ENCODE measurements around the gene ARHGEF18.

Gene ARHGEF18

GRCh38 chr19:7386769-7387168 is 38.0 kb downstream of the ARHGEF18 start:
- ATAC-seq, result no peak
- TF ChIP-seq SNAI2 (CRISPR knock-in tag; IDR thresholded peaks at IDR 0.05), result no peak
- no peak for TF ChIP-seq ARNTL (CRISPR knock-in tag; IDR thresholded peaks at IDR 0.05; ENCODE audit: borderline replicate concordance, low read depth)
- TF ChIP-seq CSDC2 (CRISPR knock-in tag; IDR thresholded peaks at IDR 0.05), result no peak
- no peak for TF ChIP-seq ZNF70 (CRISPR knock-in tag; IDR thresholded peaks at IDR 0.05)
- no peak for TF ChIP-seq ZNF565 (CRISPR knock-in tag; conservative IDR thresholded peaks at IDR 0.05; ENCODE audit: low read depth)
- no peak for TF ChIP-seq GLIS3 (CRISPR knock-in tag; IDR thresholded peaks at IDR 0.05)
- no peak for TF ChIP-seq RARB (CRISPR knock-in tag; IDR thresholded peaks at IDR 0.05)
- no peak for TF ChIP-seq POU6F1 (CRISPR knock-in tag; IDR thresholded peaks at IDR 0.05; ENCODE audit: borderline replicate concordance, low read depth)
- TF ChIP-seq, protein P1, sequence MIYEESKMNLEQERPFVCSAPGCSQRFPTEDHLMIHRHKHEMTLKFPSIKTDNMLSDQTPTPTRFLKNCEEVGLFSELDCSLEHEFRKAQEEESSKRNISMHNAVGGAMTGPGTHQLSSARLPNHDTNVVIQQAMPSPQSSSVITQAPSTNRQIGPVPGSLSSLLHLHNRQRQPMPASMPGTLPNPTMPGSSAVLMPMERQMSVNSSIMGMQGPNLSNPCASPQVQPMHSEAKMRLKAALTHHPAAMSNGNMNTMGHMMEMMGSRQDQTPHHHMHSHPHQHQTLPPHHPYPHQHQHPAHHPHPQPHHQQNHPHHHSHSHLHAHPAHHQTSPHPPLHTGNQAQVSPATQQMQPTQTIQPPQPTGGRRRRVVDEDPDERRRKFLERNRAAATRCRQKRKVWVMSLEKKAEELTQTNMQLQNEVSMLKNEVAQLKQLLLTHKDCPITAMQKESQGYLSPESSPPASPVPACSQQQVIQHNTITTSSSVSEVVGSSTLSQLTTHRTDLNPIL (CRISPR knock-in tag; IDR thresholded peaks at IDR 0.05; ENCODE audit: low read depth), result no peak
- TF ChIP-seq, protein P2, sequence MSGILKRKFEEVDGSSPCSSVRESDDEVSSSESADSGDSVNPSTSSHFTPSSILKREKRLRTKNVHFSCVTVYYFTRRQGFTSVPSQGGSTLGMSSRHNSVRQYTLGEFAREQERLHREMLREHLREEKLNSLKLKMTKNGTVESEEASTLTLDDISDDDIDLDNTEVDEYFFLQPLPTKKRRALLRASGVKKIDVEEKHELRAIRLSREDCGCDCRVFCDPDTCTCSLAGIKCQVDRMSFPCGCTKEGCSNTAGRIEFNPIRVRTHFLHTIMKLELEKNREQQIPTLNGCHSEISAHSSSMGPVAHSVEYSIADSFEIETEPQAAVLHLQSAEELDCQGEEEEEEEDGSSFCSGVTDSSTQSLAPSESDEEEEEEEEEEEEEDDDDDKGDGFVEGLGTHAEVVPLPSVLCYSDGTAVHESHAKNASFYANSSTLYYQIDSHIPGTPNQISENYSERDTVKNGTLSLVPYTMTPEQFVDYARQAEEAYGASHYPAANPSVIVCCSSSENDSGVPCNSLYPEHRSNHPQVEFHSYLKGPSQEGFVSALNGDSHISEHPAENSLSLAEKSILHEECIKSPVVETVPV (CRISPR knock-in tag; IDR thresholded peaks at IDR 0.05), result no peak
- TF ChIP-seq, protein P3, sequence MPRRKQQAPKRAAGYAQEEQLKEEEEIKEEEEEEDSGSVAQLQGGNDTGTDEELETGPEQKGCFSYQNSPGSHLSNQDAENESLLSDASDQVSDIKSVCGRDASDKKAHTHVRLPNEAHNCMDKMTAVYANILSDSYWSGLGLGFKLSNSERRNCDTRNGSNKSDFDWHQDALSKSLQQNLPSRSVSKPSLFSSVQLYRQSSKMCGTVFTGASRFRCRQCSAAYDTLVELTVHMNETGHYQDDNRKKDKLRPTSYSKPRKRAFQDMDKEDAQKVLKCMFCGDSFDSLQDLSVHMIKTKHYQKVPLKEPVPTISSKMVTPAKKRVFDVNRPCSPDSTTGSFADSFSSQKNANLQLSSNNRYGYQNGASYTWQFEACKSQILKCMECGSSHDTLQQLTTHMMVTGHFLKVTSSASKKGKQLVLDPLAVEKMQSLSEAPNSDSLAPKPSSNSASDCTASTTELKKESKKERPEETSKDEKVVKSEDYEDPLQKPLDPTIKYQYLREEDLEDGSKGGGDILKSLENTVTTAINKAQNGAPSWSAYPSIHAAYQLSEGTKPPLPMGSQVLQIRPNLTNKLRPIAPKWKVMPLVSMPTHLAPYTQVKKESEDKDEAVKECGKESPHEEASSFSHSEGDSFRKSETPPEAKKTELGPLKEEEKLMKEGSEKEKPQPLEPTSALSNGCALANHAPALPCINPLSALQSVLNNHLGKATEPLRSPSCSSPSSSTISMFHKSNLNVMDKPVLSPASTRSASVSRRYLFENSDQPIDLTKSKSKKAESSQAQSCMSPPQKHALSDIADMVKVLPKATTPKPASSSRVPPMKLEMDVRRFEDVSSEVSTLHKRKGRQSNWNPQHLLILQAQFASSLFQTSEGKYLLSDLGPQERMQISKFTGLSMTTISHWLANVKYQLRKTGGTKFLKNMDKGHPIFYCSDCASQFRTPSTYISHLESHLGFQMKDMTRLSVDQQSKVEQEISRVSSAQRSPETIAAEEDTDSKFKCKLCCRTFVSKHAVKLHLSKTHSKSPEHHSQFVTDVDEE (CRISPR knock-in tag; IDR thresholded peaks at IDR 0.05), result no peak
- TF ChIP-seq, protein P4, sequence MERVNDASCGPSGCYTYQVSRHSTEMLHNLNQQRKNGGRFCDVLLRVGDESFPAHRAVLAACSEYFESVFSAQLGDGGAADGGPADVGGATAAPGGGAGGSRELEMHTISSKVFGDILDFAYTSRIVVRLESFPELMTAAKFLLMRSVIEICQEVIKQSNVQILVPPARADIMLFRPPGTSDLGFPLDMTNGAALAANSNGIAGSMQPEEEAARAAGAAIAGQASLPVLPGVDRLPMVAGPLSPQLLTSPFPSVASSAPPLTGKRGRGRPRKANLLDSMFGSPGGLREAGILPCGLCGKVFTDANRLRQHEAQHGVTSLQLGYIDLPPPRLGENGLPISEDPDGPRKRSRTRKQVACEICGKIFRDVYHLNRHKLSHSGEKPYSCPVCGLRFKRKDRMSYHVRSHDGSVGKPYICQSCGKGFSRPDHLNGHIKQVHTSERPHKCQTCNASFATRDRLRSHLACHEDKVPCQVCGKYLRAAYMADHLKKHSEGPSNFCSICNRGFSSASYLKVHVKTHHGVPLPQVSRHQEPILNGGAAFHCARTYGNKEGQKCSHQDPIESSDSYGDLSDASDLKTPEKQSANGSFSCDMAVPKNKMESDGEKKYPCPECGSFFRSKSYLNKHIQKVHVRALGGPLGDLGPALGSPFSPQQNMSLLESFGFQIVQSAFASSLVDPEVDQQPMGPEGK (CRISPR knock-in tag; IDR thresholded peaks at IDR 0.05; ENCODE audit: borderline replicate concordance), result no peak

DNA sequence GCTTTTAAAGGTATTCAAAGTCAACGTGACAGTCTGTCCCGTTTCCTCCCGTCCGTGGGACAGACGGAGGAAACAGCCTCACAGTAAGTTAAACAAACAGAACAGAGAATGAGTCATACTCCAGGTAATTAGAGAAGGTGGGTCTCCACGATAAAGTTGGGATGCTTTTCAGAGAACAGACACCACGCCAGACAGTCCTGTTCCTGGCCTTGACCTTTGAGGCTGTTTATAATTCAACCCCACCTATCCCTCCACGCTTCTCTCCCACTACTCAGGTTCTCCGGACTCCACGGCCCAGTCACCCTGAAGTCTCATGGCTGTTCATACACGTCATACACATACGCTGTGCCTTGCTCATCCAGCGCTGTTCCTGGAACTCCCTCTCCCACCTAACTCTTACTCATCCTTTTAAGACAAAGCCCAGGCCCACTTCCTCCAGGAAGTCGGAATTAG is 42.5 kb downstream of the ARHGEF18 start:
- no peak for ATAC-seq
- no peak for TF ChIP-seq PPARA (CRISPR knock-in tag; IDR thresholded peaks at IDR 0.05; ENCODE audit: borderline replicate concordance)
- TF ChIP-seq ESRRG (CRISPR knock-in tag; IDR thresholded peaks at IDR 0.05), result no peak
- TF ChIP-seq, protein P2 (CRISPR knock-in tag; IDR thresholded peaks at IDR 0.05), result no peak
- TF ChIP-seq BACH2 (CRISPR knock-in tag; IDR thresholded peaks at IDR 0.05; ENCODE audit: borderline replicate concordance), result no peak
- no peak for TF ChIP-seq ZFP30 (CRISPR knock-in tag; IDR thresholded peaks at IDR 0.05)
- TF ChIP-seq ISL1 (CRISPR knock-in tag; IDR thresholded peaks at IDR 0.05), result no peak
- TF ChIP-seq, protein P3 (CRISPR knock-in tag; IDR thresholded peaks at IDR 0.05), result no peak
- no peak for TF ChIP-seq GLIS3 (CRISPR knock-in tag; IDR thresholded peaks at IDR 0.05)
- TF ChIP-seq POU6F1 (CRISPR knock-in tag; IDR thresholded peaks at IDR 0.05; ENCODE audit: borderline replicate concordance, low read depth), result no peak
- TF ChIP-seq, protein P4 (CRISPR knock-in tag; IDR thresholded peaks at IDR 0.05; ENCODE audit: borderline replicate concordance), result no peak
- TF ChIP-seq ZNF8 (CRISPR knock-in tag; IDR thresholded peaks at IDR 0.05), result no peak
- no peak for TF ChIP-seq ZFP3 (CRISPR knock-in tag; IDR thresholded peaks at IDR 0.05)
- no peak for TF ChIP-seq ZC3H10 (CRISPR knock-in tag; IDR thresholded peaks at IDR 0.05)
- no peak for TF ChIP-seq TOX (CRISPR knock-in tag; IDR thresholded peaks at IDR 0.05; ENCODE audit: borderline replicate concordance)
